Measurements from ENCODE around the gene EML6.

EML6 gene

GRCh38 chr2:54957321-54957999 is 234.0 kb downstream of the EML6 start:
- H3K4me3 ChIP-seq (ENCODE audit: low read length) = no peak overlapping the region
- TF ChIP-seq CTCF (conservative IDR thresholded peaks at IDR 0.05; ENCODE audit: low read depth, low read length) = no peak
- no peak for DNase-seq (ENCODE audit: low read depth)

GRCh38 chr2:54958717-54959371 is 235.4 kb downstream of the EML6 start:
- H3K4me3 ChIP-seq (ENCODE audit: low read length) = no peak overlapping the region
- DNase-seq (ENCODE audit: low read depth) = no peak
- no peak for TF ChIP-seq CTCF (conservative IDR thresholded peaks at IDR 0.05; ENCODE audit: low read depth, low read length)

GRCh38 chr2:54960164-54960563 is 236.7 kb downstream of the EML6 start:
- no peak for TF ChIP-seq CTCF (conservative IDR thresholded peaks at IDR 0.05; ENCODE audit: low read depth, low read length)
- H3K4me3 ChIP-seq (ENCODE audit: low read length) = no peak overlapping the region
- no peak for DNase-seq (ENCODE audit: low read depth)

GRCh38 chr2:54962511-54962910 is 239.0 kb downstream of the EML6 start:
- no peak for TF ChIP-seq CTCF (conservative IDR thresholded peaks at IDR 0.05; ENCODE audit: low read depth, low read length)
- no peak overlapping the region for H3K4me3 ChIP-seq (ENCODE audit: low read length)
- no peak for DNase-seq (ENCODE audit: low read depth)

GRCh38 chr2:54962935-54963440 is 239.5 kb downstream of the EML6 start:
- no peak overlapping the region for H3K4me3 ChIP-seq (ENCODE audit: low read length)
- TF ChIP-seq CTCF (conservative IDR thresholded peaks at IDR 0.05; ENCODE audit: low read depth, low read length) = no peak
- DNase-seq (ENCODE audit: low read depth) = no peak

GRCh38 chr2:54963476-54963875 is 240.0 kb downstream of the EML6 start:
- no peak overlapping the region for H3K4me3 ChIP-seq (ENCODE audit: low read length)
- TF ChIP-seq CTCF (conservative IDR thresholded peaks at IDR 0.05; ENCODE audit: low read depth, low read length) = no peak
- DNase-seq (ENCODE audit: low read depth) = no peak

- no peak for DNase-seq (ENCODE audit: low read depth)
- H3K4me3 ChIP-seq (ENCODE audit: low read length) = no peak overlapping the region
- no peak for TF ChIP-seq CTCF (conservative IDR thresholded peaks at IDR 0.05; ENCODE audit: low read depth, low read length)
These were observed 240.8 kb downstream of the EML6 start for GRCh38 chr2:54964271-54964670.

Data from retinal pigment epithelial cell (primary cell).